GM12801 (cell line): ENCODE measurements around the gene GSTA5.

Experiments
- CTCF ChIP-seq: IDR thresholded peaks from one replicate; pipeline ENCODE4 v1.5.1; 2011; ENCODE audit warnings: control low read depth; ENCODE audit not compliant: insufficient read length; ENCODE audit errors: extremely low read depth

GSTA5 gene

DNA sequence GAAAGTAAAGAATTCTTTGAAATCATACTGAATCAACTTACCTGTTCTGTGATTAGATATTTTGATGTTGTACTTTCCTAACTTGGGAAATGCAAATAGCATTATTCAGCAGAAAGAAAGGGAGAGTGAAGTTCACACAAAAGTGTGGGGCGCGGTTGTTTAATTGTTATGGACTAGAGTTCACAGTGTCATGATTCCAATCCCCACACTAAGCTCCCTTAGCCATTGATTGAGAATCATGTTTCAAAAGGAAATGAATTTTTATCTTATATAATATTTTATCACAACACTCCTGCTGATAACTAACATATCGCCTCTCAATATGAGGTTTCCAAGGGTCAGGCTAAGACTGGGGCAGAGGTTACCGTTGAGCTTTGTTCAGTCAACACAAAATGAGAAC is 3.0 kb upstream of the GSTA5 start:
- no peak for TF ChIP-seq CTCF

DNA sequence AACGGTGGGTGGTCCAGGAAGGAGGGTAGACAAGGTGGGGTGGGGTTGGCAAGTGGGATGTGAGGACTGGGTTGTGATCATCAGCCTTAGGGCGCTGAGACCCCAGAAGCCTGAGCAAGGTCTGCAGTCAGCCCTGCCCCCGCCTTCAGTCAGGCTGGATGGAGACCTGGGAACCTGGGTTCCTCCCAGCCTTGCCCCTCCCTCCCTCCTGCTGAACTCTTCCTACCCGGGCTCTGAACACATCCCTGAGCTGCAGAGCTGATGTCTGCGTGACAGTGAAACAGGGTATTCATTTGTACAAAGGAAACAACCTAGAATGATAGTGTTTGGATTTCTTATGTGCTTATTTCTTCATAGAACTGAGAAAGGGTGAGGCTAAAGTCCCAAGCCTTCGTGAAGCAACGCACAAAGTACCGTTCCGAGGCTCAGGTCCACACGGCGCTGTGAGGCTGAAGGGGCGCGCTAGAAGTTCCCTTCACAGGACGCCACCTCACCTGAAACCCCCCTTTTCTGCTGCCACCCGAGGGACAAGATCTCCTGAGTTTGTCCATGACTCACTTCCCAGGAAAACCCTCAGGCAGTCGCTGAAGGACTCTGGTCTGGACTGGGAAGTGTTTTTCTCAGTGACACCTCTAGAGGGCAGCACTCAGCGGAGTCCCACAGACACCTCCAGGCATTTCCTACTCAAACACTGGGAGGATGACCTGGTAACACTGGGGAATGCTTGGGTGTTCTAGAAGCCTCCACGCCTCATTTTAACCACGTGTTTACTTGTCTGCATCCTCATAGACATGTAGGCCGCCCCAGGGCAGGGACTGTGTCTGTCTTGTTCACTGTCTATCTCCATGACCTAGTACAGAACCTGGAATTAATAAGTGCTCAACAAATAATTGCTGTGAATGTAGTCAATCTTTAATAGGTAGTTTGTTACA is 1.2 kb downstream of the GSTA5 start:
- TF ChIP-seq CTCF: no peak

GRCh38 chr6:52834481-52834880 is 6.1 kb downstream of the GSTA5 start:
- TF ChIP-seq CTCF: no peak

- TF ChIP-seq CTCF: no peak
Measured at GRCh38 chr6:52829046-52829817, 11.4 kb downstream of the GSTA5 start.

DNA sequence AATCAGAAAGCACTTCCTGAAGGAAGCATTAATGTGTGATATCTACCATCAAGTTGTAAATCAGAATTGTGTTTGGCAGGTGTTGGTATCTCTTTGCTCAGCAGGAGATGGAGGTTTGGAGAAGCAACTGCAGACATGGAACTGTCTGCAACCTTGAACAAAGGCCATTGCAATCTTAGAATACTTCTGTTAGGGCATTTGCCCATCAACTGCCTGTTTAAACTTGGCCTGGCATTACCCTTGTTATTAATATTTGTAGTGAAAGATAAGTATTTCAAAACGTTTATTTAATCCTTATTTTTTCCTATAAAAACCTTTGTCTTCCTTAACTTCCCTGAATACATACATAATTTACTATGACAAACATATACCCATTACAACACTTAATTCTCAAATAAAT is 14.1 kb downstream of the GSTA5 start:
- no peak for TF ChIP-seq CTCF

DNA sequence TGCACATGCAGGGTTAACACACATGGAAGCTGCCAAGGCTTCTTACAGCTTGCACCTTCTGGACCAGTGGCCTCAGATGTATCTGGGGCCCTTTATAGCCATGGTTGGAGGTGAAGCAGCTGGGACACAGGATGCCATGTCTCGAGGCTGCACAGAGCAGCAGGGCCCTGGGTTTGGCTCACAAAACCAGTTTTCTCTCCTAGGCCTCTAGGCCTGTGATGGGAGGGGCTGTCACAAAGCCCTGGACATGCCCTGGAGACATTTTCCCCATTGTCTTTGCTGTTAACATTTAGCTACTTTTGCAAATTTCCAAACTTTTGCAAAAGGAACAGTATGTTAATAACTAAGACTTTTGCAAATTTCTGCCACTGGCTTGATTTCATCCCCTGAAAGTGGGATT is 18.8 kb downstream of the GSTA5 start:
- TF ChIP-seq CTCF: no peak

GRCh38 chr6:52820198-52820597 is 20.4 kb downstream of the GSTA5 start:
- TF ChIP-seq CTCF: no peak
